ENCODE results near the gene RGR.

- TF ChIP-seq, protein P1, sequence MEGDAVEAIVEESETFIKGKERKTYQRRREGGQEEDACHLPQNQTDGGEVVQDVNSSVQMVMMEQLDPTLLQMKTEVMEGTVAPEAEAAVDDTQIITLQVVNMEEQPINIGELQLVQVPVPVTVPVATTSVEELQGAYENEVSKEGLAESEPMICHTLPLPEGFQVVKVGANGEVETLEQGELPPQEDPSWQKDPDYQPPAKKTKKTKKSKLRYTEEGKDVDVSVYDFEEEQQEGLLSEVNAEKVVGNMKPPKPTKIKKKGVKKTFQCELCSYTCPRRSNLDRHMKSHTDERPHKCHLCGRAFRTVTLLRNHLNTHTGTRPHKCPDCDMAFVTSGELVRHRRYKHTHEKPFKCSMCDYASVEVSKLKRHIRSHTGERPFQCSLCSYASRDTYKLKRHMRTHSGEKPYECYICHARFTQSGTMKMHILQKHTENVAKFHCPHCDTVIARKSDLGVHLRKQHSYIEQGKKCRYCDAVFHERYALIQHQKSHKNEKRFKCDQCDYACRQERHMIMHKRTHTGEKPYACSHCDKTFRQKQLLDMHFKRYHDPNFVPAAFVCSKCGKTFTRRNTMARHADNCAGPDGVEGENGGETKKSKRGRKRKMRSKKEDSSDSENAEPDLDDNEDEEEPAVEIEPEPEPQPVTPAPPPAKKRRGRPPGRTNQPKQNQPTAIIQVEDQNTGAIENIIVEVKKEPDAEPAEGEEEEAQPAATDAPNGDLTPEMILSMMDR (IDR thresholded peaks at IDR 0.05), result no peak
- TF ChIP-seq POLR2AphosphoS5 (IDR thresholded peaks at IDR 0.05), result no peak
These were observed 18.9 kb downstream of the RGR start for GRCh38 chr10:84263716-84264115.

Measured in esophagus muscularis mucosa (tissue), 3 donors.